Stimulated activated CD4-positive, alpha-beta T cell treated with anti-CD3 and anti-CD28 coated beads, Interleukin-15, amount 100 ng/mL, for 1 hour (primary cell): ENCODE measurements around the gene PLCH2.

Source experiments
- DNase-seq, 2 donors: peaks; one replicate each; pipeline ENCODE4 v3.0.0-alpha.2; 2020; ENCODE audit warnings: low read depth in 1 of 2, low spot score in 1 of 2

The PLCH2 gene

GRCh38 chr1:2510366-2511155, 34.5 kb downstream of the PLCH2 start:
- DNase-seq: no peak

GRCh38 chr1:2512862-2513421, 36.9 kb downstream of the PLCH2 start:
- DNase-seq: no peak

DNA sequence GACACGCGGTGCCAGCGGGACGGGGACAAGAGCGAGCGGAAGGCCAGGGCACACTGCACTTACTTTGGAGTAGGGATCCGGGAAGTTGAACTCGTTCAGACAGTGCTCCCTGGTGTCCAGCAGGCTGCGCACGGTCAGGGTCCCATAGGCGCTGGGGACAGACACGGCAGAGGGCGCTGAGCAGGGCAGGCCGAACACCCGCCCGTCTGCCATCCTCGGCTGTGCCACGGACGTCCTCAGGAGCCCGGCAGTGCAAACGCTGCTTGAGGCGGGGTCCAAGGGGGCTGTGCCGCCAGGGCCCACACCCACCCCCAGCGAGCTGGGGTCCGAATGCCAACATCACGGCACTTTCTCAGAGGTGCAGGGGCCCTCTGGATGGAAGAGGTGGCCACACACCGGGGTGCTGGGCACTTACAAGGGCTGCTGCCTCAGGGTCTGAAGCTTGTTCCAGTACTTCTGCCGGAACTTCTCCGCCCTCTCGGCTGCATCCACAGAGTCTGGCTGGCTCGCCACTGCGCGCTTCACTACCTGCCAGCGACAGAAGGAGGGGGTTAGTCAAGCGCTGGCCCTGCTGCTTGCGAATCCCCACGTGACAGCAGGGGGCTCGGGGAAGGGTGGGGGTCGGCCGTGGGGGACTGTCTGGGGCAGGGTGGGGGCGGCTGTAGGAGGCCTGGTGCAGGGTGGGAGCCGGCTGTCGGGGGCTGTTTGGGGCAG, 38.0 kb downstream of the PLCH2 start:
- DNase-seq: no peak

- DNase-seq: no peak
Observed at GRCh38 chr1:2514863-2515762, 39.0 kb downstream of the PLCH2 start.

GRCh38 chr1:2515763-2516080, 39.6 kb downstream of the PLCH2 start:
- no peak for DNase-seq

DNA sequence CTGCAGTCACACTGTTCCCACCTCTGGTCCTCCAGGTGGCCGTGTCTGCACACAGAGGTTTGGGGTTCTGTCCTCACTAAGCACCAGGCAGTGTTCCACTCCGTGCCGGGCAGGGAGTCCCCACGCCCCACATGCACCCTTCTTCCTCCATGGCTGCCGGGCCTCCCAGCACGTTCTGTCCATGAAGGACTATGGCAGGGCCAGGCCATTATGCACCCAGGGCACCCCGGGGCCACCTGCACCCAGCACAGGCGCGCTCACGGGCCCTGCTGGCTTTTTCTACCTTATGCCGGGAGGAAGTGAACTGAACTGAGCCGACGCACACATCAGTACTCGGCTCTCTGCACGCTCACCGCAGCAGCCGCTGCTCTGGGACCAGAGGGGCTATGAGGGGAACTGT, 40.0 kb downstream of the PLCH2 start:
- no peak for DNase-seq

GRCh38 chr1:2516946-2517345, 40.9 kb downstream of the PLCH2 start:
- DNase-seq: no peak

DNA sequence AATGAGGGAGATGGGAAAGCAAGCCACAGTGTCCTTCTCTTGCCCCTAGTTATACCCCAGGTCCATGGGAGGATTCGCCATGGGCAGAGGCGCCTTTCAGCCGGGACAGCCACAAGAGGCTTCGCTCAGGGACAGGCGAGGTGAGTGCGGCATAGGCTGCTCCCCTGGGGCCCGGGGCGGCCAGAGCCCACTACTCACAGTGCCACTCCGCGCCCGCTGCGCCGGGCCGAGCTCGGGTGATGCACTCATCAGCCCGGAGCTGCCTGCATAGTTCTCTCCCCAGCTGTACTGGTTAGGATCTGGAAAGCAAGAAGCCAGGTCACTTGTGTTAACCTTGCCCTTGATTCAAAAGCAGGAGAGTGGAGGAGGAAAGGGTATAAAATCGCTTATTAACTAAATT, 41.9 kb downstream of the PLCH2 start:
- no peak for DNase-seq

GRCh38 chr1:2518528-2518927, 42.4 kb downstream of the PLCH2 start:
- no peak for DNase-seq

DNA sequence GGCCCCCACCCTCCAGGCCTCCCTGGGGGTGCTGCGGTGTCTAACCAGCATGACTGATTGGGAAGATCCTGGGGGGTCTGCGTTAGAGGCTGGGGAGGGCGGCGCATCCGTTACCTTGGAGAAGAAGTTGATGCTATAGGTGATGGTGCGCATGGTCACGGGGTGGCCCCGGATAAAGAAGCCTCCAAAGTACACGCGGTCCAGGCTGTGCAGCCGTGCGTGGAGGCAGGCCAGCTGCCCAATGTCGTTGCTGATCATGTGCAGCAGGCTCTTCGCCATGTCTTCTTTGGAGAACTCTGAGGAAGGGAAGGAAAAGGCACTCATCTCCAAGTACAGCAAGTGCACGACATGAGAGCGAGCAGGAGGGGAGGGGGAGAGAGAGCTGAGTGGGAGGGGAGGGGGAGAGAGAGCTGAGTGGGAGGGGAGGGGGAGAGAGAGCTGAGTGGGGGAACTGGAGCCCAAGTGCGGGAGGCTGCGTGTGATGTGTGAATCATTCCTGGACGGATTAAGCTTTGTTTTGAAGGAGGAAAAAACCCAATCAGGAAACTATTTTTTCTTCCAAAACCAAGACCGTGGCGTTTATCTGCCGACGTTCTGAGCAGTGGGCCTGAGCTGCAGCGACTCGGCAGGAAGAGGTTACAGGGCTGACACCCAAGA, 43.1 kb downstream of the PLCH2 start:
- no peak for DNase-seq

GRCh38 chr1:2519729-2520128, 43.6 kb downstream of the PLCH2 start:
- DNase-seq: no peak

DNA sequence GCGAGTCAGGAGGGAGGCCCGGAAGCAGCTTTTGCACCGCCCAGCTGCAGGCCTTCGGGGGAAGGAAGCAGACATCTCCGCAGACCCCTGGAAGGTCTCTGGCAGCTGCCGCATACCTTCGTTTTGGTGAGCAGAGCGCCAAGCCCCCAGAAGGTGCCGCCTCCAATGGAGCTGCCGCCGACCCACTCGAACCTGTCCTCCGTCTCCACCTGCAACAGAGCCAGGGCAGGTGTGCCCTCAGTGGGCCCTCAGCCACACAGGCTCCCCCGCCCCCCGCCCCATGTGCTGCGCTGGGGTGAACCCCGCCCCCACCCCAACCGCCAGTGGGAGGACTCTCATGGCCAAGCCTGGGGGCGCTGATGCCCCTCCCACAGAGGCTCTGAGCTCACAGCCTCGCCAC, 44.1 kb downstream of the PLCH2 start:
- no peak for DNase-seq

DNA sequence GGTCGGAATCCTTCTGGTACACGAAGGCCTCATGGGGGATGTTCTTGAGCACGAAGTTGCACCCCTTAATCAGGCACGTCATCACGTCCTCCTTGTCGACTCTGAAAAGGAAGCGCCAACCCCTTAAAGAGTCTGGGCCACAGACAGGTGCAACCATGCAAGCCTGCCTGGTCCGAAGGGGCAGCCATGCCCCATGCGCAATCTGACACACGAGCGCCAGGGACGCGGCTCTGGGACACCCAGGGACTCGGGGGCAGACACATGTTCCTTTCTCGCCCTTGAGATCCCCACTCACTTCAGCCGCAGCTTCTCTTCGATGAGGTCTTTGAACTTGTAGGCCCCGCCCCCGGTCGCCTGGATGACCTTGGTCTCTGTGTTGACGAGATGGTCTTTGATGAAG, 44.7 kb downstream of the PLCH2 start:
- no peak for DNase-seq

- no peak for DNase-seq
Observed at GRCh38 chr1:2522230-2522629, 46.1 kb downstream of the PLCH2 start.

DNA sequence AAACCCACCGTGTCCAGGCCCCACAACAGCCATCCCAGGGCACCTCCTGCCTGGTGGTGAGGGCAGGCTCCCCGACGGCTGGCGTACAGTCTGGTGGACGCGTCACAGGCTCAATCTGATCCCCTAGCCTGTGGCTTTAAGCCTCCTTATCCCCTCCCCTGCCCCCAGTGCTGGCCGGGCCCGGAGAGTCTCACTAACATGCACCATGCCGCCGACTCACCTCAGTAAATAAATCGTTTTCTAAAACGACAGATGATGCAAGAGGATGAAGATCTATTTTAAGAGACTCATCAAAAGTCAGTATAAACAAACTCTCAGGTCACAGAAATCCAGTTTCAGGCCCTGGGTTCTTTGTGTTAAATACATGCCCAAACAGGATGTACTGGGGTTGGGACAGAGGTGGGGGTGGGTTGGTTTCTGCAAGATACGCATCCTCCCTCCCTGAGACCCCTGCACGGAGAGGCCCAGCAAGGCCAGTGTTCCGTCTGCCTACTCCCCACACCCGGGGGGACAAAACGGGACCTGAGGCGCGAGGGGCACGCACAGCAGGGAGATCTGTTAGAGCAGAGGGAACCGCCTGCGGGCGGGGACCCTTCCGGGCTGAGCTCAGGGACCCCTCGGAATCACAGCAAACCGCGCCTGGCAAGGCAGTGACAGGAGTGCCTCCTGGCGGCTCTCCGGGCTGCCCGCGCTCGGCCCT, 47.3 kb downstream of the PLCH2 start:
- DNase-seq: no peak

DNA sequence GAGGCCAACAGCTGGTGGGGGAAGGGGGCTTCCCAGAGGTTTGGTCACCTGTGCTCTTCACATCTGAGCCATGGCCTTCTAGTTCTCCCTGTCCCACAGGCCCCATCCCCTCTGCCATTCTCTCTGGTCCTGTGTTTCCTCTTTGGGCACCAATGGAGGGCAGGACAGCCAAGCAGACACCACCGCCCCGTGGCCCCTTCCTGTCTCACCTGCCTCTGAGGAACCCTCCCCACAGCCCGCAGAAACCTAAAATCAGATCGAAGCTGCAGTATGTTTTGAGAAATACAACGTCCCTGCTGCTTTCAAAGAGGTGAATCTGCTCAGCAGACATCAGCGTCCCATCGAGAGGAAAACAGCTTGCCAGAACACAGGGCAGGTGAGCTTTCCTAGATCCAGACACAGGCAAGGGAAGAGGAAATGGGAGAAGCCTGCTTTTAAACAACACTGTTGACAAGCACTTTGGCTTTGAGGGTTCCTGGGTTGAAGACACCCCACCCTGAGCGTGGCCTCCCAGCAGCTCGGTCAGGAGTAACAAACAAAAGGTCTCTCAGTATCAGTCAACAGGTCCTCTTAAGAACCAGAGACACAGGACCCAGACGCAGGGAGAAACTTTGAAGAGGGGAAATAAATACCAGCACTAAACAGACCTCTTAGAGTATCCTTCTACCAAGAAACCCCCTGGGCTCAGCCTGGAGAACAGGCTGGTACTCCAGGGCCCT, 48.0 kb downstream of the PLCH2 start:
- DNase-seq: no peak

DNA sequence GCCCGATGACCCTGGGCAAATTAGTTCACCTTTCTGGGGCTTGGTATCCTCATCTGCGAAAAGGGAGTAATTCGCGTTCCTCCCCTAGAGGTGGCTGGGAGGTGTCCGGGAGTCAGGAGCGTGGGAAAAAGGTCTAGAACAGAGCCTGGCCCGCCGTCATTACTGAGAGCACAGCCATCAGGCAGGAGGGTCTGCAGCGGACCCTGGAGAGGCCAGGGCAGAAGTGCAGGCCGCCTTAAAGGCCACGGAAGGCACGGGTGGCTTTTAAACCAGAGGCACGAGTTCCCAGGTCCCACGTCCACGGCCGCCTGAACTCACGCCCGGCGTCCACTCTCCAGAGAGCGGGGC, 49.5 kb downstream of the PLCH2 start:
- no peak for DNase-seq

DNA sequence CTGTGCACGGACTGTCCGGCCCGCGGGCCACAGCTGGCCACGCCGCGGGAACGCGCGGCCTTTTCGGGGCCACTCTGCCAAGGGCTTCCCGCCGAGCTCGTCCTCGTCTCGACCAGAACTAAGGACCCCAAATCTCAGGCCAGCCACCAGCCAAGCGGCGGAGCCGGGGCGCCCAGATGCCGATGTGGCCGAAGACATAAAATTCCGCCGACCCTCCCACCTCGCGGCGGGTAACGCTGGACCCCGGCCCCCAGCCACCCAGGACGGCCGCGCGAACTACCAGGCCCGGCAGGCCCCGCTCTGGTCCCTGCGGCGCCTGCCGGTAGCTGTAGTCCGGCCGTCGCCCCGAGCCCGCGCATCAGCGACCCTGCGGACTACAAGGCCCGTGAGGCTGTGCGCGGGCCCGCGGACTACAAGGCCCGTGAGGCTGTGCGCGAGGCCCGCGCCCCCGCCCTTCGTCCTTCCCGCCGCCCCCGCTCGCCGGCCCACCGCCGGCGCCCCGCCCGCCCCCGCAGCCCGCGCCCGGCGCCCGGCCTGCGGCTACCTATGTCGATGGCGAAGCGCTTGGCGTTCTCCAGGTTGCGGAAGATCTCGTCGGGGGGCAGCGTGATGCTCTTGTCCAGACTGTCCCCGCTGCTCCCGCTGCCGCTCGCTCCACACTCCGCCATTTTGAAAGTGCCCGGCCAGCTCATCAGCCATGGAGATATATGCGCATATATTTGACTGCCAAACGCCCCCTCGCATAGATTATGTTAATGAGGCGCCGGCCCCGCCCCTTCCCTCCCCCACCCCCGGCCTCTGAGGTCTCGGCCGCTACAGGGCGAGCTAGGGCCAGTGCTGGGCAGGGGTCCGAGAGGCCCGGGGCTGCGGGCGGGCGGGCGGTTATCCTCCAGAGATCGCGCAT, 50.1 kb downstream of the PLCH2 start, which contains the start of gene PANK4:
TSS of gene PANK4 (minus strand) at position 677 of the 904 bp plus-strand sequence. CDS start at position 668, 9 bp downstream.
- peak; percentile 78 to 82 for DNase-seq
